ENCODE data around the gene TGM5.

TGM5 gene

GRCh38 chr15:43266834-43267233 is at the start of gene TGM5:
Gene TGM5, minus strand, starts transcription at chr15:43266928. Its CDS starts 79 bp downstream, at chr15:43266849.
- TF ChIP-seq CTCF (conservative IDR thresholded peaks at IDR 0.05; ENCODE audit: low read depth, low read length) = no peak
- no peak for DNase-seq (ENCODE audit: low read depth)

GRCh38 chr15:43314171-43314570 is 47.4 kb upstream of the TGM5 start:
- no peak overlapping the region for H3K4me3 ChIP-seq (ENCODE audit: low read depth, low read length)
- no peak for DNase-seq (ENCODE audit: low read depth)
- no peak for TF ChIP-seq CTCF (conservative IDR thresholded peaks at IDR 0.05; ENCODE audit: low read depth, low read length)

More at GRCh38 chr15:43266834-43267233, at the start of gene TGM5:
- no peak within 1 kb of the TSS for H3K4me3 ChIP-seq (ENCODE audit: low read depth, low read length)

GRCh38 chr15:43312378-43312777 is 45.6 kb upstream of the TGM5 start:
- DNase-seq (ENCODE audit: low read depth) = no peak
- no peak overlapping the region for H3K4me3 ChIP-seq (ENCODE audit: low read depth, low read length)
- no peak for TF ChIP-seq CTCF (conservative IDR thresholded peaks at IDR 0.05; ENCODE audit: low read depth, low read length)

- no peak within 1 kb of the TSS for H3K4me3 ChIP-seq (ENCODE audit: low read depth, low read length)
- TF ChIP-seq CTCF (conservative IDR thresholded peaks at IDR 0.05; ENCODE audit: low read depth, low read length) = no peak
- no peak for DNase-seq (ENCODE audit: low read depth)
These were observed 35.6 kb upstream of the TGM5 start, which contains the start of gene TGM7 for GRCh38 chr15:43302205-43302817. Gene TGM7, minus strand, starts transcription at chr15:43302255.

- DNase-seq (ENCODE audit: low read depth) = no peak
- no peak for TF ChIP-seq CTCF (conservative IDR thresholded peaks at IDR 0.05; ENCODE audit: low read depth, low read length)
- H3K4me3 ChIP-seq (ENCODE audit: low read depth, low read length) = no peak overlapping the region
These were observed 33.2 kb upstream of the TGM5 start for GRCh38 chr15:43299884-43300283.

GRCh38 chr15:43299411-43299810 is 32.7 kb upstream of the TGM5 start:
- DNase-seq (ENCODE audit: low read depth) = no peak
- TF ChIP-seq CTCF (conservative IDR thresholded peaks at IDR 0.05; ENCODE audit: low read depth, low read length) = no peak

GRCh38 chr15:43294091-43294706 is 27.5 kb upstream of the TGM5 start:
- TF ChIP-seq CTCF (conservative IDR thresholded peaks at IDR 0.05; ENCODE audit: low read depth, low read length) = no peak
- no peak overlapping the region for H3K4me3 ChIP-seq (ENCODE audit: low read depth, low read length)
- DNase-seq (ENCODE audit: low read depth) = no peak

More at GRCh38 chr15:43299411-43299810, 32.7 kb upstream of the TGM5 start:
- H3K4me3 ChIP-seq (ENCODE audit: low read depth, low read length) = no peak overlapping the region
